Stimulated activated CD8-positive, alpha-beta memory T cell treated with anti-CD3 and anti-CD28 coated beads, Interleukin-12 subunit alpha, Interleukin-12 subunit beta, amount 100 ng/mL, for 4 hours (primary cell): ENCODE measurements around the gene CA10.

Experiments used
- DNase-seq: peaks from one replicate; pipeline ENCODE4 v3.0.0-alpha.2; 2020; ENCODE audit warnings: low read depth

CA10 gene

DNA sequence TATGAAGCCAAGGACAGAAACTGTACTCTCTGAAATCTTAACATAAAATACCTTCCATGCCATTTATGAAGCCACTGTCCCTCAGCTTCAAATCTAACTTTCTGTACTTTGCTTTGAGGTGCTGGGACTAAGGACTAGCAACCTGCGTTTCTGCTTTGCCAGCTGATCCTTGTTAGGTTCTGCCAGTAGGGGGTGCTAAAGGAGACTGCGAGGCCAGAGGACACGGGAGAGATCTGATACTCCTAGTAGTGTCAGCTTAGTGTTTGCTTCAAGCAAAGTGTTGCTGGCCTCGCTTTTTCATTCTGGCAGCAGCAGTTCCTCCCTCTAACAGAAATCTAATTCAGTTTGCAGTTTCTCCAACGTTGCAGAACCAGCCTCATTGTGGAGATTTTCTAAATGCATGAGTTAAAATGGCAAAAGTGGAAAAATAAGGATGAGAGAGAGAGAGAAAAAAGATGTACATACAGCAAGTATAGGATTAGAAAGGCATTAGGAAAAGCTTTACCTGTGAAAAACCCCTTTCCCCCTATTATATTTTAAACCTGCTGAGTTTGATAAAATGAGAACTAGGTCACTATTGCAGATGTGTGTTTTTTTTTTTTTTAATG, 297.5 kb downstream of the CA10 start:
- DNase-seq, result no peak

DNA sequence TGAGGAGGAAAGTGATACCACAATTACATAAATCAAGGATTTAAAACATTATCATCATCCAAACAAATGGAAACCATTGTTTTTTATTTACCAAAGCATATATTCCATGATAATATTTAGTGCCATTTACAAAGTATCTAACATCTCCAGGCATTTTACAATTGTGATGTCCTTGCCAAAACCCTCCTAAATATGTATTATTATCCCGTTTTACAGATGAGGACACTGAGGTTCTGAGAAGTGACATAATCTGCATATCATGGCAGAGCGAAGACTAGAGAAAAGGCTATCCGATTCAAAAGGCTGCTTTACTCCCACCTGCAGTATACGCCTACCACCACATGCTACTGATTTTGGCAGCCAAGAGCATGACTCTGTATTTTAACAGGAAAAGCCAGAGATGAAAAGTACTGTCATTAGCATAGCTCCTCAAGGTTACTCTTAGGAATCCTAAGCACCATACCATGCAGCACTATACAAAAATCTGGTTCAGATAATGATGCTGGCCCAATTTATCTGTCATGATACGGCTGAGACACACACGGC, 301.4 kb downstream of the CA10 start:
- no peak for DNase-seq

DNA sequence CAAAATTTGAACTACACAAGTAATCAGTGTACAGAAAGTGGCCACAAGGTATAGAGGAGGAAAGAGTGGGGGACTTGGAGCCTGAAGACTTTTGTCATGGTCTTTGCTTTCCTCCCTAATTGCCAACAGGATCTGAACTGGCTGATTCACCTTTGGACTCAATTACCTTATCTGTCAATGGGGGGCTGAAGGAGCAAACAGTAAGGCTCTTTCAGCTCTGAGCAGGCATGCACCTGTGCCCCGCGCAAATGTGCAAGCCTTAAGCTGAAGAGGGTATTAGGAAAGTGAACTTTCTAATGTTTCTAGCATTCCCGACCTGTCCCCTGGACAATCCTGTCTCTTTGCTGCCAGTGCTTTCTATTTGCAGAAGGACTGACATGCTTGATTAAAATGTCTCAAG, 302.7 kb downstream of the CA10 start:
- DNase-seq, result no peak

DNA sequence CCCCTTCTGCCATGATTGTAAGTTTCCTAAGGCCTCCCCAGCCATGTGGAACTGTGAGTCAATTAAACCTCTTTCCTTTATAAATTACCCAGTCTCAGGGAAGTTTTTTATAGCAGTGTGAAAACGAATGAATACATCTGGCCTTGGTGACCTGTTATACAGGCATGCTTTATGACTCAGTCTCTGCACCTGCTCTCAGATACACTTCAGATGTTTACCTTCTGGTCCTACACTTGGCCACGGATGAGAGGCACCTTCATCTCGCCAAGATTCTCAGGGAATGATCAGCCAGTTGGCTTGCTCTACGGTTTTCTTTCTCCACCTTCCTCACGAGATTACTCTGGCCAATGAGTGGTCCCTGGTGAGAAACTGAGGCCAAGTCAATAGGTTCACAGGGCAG, 304.7 kb downstream of the CA10 start:
- no peak for DNase-seq

DNA sequence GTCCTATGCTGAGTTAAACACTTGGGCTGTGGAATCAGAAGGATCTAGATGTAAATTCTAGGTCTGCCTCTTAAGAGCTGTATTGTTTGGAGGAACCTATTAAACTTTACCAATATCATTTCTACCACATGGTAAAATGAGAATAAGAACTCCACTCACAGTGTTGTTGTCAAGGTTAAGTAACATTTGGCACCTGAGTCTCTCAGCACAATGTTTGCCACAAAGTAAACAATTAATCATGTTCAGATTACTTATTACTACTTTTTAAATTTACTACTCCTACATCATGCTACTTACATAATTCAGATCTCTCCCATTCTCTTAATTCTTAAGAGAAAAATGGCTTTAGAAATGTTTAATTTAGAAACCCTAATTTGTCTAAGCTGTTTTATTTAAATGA, 305.9 kb downstream of the CA10 start:
- DNase-seq, result no peak

DNA sequence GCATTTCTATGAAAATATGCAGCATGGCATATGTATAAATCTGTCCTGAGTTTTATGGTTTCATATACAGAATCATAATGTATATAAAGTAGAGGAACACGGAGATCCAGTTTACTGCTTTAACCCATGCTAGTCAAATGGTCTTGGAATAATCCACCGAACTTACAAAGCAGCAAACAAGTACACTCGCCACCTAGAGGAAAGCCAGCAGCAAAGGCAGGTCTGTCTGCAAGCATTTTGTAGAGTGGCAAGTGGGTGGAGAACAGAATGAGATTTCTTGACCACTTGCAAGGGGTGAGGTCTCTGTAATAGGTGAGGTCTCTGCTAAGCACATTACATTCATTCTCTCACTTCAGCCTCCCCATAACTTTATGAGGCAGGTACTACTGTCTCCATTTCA, 308.3 kb downstream of the CA10 start:
- DNase-seq, result no peak

DNA sequence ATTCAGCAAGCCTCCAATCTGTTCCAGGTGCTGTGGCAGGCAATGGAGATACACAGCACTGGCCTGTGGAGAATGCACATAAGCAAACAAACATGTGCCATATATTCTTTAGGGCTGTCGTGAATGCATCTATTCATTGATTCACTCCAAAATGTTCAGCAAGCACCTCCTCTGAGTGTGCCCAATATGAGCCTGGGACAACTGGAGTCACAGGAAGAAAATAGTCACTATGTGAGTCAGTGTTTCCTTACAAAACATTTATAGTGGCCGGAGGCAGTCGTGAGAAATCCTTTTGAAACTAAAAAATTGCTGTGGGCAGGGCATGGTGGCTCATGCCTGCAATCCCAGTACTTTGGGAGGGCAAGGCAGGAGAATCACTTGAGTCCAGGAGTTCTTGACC, 310.1 kb downstream of the CA10 start:
- no peak for DNase-seq

DNA sequence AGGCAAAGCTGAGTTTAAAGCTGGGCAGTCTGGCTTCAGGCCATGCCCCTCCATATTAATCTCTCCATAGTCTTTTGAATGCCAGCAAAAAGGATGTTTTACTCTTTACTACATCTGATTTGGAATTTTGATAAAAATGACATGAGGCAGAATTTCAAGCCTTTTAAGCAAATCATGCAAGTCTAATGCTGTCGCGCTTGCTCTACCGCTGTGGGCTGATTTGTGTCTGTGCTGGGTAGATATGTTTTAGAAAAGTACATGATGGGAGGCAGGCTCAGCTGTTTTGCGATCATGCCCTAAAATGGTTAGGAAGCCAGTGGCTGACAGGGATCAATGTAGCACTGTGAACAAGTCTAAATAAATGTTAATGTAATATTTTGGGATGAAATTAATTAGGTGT, 311.9 kb downstream of the CA10 start:
- DNase-seq, result no peak

DNA sequence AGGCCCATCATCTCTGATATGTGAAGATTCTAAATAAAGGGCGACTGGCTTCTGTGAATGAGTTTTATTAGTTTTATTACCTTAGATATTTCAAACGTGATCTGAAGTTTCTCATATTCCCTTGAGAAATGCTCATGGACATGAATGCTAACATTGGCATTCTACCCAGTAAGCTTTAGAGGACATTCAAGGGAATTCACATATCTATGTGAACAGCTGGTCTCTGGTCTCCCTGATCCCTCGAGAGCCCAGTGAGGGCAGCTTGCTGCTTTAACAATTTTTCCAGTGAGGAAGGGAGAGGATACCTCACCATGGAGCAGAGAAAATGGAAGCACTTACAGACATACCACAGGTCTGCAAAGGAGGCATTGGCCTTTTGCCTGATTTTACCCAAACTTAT, 312.7 kb downstream of the CA10 start:
- no peak for DNase-seq

DNA sequence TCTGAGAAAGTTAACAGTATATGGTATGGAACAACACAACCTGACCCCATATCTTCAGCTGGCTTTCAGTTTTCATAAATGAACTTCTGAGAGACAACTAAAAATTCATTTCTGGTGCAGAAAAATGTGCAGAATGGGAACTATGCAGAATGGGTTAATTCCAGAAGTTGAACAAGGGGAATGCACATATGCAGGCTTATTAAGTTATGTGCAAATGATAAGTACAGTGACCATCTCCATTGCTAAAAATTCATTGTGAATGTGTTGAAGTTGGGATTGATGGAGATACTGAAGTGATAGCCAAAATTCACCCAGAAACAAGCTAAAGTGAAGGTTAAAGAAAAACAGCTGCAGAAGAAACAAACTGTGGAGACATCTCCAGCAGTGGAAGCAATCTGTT, 315.8 kb downstream of the CA10 start:
- DNase-seq, result no peak

DNA sequence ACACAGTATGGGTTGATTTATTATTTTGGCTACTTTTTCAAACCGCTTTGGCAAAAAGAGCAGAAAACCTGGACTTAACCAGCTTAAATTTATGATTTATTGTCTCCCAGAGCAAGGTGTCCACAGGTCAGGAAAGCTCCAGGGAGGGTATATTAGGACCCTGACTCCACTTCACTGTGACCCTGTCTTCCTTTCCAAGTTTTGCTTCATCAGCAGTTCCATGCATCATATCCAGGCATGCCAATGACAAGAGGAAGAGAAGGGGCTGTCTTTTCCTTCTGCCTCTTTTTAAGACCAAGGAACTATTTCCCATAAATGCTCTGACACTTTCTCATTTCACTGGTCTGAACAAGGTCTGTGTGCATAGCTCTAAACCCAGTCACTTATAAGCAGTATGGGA, 316.8 kb downstream of the CA10 start:
- DNase-seq, result no peak

DNA sequence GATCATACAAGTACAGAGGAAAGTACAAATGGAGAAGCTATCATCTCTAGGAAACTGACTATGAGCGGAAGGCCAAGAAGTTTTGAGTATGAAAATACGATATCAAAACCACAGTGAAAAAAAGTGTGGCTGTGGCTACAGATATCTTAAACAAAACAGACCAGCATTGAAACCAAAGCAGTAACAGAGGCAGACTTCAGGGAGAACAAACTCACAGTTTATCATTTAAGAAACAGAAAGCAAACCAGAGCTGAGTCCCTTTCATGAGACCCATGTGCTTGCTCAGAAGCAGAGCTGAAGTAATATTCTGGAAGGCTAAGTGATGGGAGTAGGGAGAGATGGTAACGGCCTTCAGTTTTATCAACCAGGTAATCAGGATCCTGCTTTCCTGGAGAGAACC, 317.8 kb downstream of the CA10 start:
- no peak for DNase-seq

DNA sequence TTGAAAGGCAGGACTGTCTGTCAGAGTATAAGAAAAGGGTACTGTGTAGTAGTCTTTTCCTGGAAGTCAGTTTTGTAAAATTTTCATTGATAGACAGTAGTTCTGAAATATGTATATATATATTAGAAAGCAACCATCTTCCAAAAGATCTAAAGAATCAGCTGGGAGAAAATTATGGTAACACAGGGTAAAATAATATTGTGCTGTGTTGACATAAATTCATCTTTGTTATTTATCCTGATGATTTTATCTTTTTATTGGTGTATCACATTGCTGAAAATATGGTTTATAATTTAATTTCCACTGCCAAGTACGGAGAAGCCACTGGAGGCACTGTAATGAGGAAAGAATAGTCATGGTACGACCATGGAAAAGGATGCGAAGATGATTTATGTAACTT, 324.9 kb downstream of the CA10 start:
- DNase-seq, result no peak

DNA sequence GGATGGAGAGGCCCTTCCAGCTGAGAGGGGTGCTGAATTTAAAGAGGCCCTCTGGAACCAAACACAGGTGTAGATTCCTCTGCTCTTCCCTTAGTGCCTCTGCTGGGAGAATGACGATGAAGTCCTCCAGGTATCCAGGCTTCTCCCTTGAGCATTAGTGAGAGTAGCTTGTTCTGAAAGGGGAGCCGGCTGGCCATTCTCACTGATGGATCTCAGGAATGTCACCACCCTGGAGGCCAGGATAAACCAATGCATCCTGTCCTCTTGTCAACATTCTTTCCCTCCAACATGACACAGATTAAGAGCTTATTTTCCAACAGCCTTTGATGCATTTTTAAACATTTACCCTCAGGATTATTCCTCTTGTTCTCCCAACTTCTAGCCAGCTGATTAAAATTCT, 325.5 kb downstream of the CA10 start:
- DNase-seq, result no peak

DNA sequence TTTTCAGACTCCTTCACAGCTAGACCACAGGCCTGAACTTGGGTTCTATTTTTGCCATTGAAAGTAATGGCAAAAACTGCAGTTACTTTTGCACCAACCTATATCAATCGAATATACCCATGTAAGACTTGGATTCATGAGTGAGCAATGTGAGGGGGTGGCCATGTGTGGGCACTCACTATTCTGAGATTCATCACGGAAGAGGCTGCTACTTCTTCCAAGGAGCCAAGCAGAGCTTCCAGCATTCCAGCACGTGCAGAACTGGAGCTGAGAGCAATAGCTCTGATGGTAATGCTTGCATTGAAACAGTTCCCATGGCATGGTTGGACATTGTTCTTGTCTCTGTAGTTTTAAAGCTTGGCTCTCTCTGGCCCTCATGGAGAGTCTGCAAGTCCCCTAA, 327.6 kb downstream of the CA10 start:
- DNase-seq, result no peak

DNA sequence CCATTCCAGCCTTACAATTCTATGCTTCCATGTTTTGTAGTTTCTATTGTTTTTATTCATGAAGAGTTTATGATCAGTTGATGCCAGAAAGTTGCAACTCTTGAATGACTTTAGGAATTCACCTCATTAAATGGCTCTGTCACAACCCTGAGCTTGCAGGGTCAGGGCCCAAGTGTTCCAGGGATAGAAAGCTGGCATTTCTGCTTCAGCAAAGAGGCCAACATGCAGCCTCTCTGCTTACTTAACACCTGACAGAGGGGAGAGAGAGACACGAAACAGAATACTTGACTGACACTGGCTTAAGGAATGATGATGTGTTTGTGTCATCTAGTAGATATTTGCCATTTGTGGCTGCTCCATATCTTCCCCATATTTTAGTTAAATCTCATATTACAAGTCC, 328.1 kb downstream of the CA10 start:
- no peak for DNase-seq

DNA sequence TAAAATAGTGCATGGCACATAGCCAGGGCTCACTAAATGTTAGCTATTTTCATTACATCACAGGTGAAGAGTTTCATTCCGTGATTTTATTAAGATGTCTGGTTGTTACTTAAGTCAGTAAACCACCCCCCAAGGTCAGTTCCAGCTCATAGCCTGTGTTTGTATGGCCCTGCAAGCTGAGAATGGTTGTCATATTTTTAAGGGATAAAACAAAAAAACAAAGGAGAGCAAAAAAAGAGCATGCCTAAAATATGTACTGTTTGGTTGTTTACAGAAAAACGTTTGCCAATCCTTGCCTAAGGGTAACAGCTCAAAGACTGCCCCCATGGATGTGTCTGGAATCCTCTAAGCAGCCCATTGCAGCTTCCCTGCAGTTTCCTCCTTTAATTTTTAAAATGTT, 329.6 kb downstream of the CA10 start:
- DNase-seq, result no peak

DNA sequence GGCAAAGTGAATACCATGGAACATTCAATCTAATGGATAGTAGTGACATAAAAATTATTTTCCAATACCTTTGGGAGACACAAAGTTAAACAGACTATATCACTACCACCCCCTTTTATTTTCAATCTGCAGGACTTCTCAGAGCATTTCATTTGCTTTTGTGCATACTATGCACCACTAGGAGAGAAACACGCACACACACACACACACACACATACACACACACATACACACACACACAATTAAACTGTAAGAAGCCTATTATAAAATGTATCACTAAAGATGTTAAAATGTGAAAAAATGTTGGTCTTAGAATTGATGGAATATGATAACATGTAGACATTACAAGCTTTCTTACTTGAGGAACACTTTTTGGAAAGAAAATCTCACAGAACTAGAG, 331.4 kb downstream of the CA10 start:
- no peak for DNase-seq

DNA sequence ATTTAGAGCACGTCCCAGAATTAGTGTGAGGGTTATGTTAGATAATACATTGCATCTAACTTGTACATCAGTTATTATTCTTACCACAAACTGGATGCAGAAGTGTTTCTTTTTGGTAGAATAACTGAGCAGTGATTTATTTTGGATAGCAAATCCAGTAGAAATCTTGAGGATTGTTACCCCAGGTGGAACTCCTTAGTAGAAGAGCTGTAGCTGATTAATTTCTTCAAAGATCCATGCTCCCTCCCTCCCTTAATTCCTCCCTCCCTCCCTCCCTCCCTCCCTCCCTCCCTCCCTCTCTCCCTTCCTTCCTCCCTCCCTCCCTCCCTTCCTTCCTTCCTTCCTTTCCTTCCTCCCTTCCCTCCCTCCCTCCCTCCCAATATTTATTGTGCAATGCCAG, 337.7 kb downstream of the CA10 start:
- no peak for DNase-seq

DNA sequence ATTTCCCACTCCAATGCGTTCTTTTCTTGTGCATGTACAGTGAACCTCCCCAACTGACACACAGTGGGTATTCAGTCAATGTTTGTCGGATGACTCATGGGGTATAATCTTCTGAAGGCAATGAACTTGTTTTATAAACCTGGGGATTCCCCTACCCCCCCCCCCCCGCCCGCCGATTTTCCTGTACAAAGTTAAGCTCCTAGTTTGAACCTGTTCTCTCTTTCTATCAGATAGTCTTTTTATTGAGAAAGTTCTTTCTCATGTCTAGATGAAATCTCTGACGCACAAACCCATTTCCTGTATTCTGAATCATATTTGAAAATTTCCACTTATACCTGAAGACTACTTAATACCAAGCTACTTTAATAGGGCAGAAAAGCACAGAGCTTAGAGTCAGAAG, 338.3 kb downstream of the CA10 start:
- DNase-seq, result no peak

DNA sequence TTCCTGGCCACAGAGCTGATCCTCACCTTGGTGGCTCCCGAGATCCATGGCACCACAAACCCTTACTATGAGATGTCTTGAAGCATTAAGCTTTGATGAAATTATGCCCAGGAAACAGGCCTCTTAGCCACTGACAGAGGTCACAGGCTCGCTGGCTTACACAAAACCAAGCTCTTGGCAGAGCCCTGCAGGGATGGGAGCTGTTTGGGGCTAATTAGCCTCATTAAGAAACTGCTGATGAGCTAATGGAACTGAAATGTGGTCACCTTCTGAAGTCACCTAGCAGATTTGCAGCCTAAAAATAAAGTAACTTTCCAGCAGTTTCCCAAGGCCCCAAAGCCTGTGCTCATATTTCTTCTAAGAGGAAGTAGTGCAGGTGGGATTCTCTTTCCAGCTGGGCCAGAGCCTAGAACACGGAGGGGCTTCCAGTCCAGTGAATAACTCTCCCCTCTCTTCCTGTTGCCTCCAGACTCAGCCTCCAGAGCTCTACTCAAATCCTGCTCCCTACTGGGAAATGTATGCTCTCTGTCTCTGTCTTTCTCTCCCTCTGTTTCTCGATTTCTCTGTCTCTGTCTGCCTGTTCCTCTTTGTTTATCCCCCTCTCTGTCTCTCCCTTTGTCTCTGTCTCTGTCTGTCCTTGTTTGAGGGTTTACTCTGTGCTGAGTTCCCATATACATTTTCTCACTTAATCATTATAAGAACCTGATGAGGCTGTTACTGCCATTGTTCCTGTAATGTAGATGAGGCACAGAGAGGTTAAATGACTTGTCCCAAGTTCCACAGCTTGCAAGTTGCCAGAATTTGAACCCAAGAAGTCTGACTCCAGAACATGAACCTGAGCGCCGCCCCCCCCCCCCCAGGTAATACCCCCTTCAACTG, 338.9 kb downstream of the CA10 start:
- no peak for DNase-seq

DNA sequence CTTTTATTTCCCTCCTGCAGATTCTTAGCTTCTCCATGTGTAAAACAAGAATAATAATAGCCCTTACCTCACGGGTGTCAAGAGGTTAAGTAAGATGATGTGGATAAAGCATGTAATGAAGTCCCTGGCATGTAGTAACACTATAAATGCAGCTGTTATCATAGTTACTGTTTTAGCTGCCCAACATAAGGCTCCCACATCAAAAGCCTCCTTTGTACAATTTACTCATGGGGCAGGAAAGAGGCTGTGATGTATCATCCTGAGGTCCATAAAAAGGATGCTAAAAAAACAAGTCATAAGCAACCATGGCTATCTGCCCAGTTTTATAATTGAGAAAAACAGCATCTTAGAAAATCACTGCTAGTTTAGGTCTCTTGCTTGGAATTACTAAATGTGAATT, 339.7 kb downstream of the CA10 start:
- no peak for DNase-seq

DNA sequence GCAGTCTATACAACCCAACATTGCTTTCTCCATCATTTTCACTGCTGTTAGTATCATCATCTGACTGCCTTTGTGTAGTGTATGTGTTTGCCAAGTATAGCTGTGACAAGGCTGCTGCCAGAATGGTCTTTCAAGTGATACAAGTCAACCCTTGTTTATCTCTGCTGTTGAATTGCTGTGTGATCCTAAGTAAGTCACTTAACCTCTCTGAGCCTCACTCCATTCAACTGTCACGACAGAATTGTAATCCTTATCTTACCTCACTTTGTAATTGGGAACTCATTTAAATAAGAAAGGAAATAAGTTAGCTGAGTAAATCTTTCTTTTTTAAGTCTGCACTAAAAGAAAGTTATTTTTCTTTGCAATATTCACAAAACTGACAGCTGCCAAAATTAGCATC, 340.6 kb downstream of the CA10 start:
- DNase-seq, result no peak

DNA sequence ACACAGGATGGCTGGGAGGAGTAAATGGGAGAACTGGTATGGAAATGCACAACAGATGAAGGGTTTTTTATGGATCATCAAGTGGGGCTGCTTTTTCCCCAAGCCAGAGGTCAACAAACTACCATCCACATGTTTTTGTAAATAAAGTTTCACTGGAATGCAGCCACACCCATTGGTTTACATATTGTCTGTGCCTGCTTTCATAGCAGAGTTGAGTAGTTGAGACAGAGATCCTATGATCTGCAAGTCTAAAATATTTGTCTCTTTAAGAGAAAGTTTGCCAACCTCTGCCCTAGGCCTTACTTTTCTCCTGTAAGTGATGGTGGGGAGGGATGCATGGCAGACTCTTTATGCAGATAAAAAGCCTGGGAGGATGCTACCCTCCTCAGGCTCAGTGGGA, 341.4 kb downstream of the CA10 start:
- DNase-seq, result no peak
